Daoy (cell line): ENCODE results near the gene L3HYPDH. TPM values are rescaled to one million over a fixed set of nuclear protein-coding genes. Genes with fewer than 3 reads are reported as not detected.
"Not testable (repeated sequence)": the region's sequence is repeated elsewhere in the genome, so short reads cannot be mapped to it uniquely, and the experiment has no call there.

Experiments
- DNase-seq: peaks from one replicate; pipeline ENCODE4 v3.0.0-alpha.2; 2015; ENCODE audit warnings: low read depth
- total RNA-seq: library from RNA; depleted of rRNA; stranded (reverse); fragments of >200 nt; shearing (Covaris generic); gene quantifications from 2 replicates; pipeline ENCODE4 v1.2.3, GENCODE V29; 2014

The L3HYPDH gene
- total RNA-seq, 1 experiment from 2014 or later, result 90.7 TPM

DNA sequence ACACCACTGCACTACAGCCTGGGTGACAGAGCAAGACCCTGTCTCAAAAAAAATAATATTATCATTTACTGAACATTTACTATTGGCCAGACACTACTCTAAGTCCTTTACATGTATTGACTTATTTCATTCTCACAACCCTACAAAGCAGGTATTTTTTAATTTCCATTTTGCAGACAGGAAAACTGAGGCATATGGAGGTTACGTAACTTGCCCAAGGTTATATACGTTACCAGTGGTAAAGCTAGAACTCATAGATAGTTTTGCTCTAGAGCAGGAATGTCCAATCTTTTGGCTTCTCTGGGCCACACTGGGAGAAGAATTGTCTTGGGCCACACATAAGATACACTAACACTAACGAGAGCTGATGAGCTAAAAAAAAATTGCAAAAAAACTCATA lies 5.7 kb downstream of the L3HYPDH start:
- DNase-seq, result no peak

DNA sequence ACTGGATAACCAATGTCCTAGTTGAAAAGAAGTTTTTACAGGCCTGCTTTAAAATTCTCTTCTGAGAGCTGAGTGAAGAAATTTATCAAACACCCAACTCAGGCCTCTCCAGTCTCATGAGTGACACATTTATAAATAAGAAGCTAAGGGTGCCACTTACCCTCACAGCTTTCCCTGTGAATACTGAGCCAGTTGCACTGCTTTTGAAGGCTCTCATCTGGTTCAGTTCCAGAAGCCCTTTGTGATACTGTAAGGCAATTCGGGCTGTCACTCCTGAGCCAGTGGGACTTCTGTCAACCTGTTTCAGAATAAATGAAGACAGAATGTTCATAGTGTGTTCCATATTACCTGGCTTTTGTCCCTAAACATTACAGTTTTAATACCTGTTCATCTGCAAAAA lies 8.5 kb downstream of the L3HYPDH start:
- DNase-seq, result no peak

DNA sequence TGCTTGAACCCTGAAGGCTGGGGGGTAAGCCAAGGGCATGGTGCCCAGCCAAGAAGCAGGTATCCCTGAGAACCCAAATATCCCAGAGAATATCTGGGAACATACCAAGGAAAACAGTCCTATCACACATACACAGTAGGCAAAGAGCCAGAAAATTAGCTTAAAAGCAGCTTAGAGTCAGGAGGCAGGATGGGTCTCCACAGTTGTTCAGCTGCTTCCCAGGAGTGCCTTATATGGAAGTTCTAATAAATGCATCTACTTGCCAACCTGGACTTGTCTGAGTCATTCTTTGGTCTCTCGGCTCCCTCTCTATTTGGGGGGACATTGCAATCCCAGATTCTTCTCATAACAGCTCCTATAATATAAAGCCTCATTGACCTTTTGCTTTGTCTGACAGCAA lies 10.0 kb downstream of the L3HYPDH start:
- peak; percentile 13 for DNase-seq

DNA sequence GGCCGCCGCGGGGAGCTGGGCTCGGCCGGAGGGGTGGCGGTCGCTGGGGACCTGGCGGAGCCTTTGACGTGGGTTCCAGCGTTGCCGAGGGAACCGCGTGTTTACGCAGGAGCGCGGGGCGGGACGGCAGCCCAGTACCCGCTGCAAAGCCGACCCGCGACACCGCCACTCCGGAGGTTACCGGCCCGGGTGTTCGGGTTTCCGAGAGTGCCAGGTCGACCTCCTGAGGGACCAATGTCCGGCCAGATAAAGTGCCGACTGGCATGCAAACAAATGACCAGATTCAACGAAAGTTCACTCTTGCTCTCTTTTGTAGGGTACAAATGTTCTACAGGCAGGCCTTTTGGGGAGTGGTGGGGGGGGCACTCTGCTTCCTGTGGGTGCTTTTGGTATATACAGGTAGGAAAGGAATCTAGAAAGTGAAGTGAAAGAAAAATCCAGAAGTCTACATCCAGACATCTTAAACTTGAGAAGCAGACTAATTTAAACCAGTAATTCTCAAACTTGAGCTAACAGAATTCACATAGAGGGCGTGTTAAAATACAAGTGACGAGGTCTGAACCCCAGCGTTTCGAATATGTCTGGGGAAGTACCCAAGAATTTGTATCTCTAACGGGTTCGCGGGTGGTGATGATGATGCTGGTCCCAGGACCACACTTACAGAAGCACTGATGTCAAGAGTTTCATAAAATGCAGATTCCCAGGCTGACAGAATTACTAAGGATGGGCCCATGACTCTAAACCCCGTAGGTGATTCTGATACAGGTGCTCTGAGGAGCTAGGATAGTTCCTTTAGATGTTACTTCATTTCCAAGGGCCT lies 18.7 kb downstream of the L3HYPDH start, which contains the start of gene GPR135:
Gene GPR135 (minus strand): TSS at position 65 of the 820 bp plus-strand sequence. CDS start 154 bp downstream, outside the sequence.
- DNase-seq, result no peak

DNA sequence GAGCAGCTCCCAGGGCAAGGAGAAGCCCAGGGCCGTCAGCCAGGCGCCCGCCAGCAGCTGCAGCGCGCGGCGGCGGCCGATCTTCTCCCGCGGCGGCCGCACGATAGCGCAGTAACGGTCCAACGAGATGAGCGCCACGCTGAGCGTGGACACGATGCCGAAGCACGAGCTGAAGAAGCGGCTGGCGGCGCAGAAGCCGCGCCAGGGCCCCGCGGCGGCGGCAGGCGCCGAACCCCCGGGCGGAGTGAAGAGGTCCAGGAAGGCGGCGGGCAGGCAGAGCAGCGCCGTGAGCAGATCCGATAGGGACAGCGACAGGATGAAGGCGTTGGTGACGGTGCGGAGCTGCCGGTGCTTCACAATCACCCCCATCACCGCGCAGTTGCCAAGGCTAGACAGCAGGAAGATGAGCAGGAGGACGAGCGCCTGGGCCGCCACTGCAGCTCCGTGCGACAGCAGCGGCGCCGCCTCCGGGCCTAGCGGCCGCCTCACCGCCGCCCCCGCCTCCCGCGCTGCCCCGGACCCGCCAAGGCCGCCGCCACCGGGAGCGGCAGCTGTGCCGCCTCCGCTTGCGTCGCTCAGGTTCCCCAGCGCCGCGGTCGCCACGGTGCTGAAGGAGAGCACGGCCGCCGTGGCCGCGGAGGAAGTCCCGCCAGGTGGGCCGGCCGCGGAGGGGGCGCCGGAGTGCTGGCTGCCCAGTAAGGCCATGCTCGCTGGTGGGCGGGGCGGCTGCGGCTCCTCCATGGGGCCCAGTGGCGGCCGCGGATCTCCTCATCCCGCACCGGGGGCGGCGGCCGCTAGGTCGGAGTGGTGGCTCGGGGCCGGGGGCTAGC lies 19.5 kb downstream of the L3HYPDH start:
- peak; percentile 78 for DNase-seq

DNA sequence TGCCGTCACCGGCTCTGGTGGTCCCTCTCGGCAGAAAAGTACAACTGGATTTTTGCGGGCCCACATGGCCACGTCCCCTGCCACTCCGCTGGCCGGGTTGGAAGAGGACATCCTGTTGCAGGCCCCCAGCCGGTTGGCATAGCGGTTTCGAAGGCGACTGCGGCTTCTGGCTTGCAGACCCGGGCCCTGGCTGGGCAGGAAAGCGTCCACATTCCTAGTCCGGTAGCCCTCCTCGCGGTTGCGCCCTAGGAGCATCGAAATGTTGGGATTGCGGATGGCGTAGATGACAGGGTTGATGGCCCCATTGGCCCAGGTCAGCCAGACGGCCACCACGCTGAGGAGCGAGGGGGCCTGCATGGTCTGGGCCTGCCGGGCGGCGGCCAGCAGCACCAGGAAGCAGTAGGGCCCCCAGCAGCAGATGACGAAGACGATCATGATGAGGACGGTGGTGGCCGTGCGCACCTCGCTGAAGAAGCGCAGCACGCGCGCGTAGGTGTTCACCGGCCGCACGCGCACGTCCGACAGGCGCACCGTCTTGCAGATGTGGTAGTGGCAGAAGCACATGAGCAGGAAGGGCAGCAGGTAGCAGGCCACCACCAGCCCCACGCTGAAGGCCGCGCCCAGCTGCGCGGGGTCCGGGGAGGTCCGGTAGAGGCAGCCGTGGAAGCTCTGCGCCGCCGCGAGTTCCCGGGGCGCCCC lies 20.3 kb downstream of the L3HYPDH start:
- DNase-seq, result no peak

DNA sequence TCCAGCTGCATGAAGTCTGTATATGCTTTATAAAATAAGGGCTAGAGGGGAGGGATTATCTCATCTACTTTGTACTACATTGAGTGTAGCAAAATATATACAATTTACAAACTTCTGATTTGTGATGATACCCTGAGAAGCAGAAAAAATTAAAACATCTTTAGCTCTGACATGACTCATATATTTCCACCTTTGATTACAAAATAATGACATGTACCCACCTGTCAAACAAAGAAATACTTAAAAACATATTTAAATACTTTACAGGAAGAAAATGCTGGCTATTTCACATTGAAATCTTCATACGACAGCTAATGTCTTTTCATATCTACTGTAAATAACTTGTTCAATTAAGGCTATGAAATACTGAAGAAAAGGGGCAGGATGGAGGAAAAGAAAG lies 22.3 kb downstream of the L3HYPDH start:
- no peak for DNase-seq

DNA sequence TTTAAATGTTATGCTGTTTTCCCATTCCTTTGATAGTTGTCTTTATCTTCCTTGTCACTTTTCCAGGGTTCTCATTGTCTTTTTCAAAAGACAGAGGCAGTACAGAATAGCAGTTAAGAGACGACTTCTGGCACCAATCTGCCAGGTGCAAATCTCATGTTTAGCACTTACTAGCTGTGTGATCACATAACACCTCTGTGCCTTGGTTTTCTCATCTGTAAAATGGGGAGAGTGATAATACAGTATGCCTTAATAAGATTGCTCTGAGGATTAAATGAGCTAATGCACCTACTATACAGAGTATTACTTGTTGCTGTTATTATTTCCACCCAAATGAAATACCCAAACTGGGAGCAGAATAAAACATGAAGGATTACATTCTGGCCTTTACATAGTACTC lies 23.8 kb downstream of the L3HYPDH start:
- DNase-seq, result no peak

DNA sequence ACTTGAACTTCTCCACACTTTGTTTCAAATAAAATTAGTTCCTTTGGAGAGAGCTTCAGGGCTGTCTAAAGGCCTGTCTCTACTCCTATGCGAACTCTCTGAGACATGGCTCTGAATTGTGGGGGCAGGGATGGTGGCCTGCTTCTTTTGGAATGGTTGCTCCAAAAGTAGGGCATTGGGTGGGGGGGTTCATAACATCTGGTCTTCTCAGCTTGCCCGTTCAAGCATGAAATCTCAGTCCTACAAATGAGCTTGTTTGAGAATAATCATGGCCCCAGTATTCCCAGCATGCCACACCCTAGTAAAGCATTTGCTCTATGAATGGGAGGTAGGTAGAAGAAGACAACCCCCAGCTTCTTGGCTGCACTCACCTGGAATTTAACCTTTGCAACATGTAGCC lies 25.7 kb downstream of the L3HYPDH start:
- DNase-seq, result no peak

DNA sequence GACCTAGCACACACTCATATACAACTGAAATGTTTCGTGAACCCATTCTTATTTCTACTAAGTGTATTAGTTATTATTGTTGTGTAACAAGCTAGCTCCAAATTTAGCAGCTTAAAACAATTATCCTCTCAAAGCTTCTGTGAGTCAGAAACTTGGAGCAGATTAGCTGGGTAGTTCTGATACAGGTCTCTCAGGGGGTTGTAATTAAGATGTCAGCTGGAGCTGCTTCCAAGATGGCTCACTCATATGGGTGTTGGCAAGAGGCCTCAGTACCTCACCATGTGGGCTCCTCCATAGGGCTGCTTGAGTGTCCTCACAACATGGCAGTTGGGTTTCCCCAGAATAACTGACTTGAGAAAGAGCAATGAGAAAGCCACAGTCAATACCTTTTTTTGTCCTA lies 28.8 kb downstream of the L3HYPDH start:
- DNase-seq, result peak; percentile 61

DNA sequence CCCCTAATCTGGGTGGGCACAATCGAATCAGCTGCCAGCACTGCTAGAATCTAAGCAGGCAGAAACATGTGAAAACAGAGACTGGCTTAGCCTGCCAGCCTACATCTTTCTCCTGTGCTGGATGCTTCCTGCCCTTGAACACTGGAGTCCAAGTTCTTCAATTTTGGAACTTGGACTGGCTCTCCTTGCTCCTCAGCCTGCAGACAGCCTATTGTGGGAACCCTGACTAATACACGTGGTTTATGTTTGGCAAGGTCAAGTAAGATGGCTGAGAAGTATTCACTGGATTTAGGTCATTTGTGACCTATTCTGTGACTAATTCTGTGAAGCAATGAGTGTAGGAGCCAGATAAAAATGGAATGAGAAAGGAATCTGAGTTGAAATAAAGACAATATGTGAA lies 30.1 kb downstream of the L3HYPDH start:
- DNase-seq, result peak; percentile 78

DNA sequence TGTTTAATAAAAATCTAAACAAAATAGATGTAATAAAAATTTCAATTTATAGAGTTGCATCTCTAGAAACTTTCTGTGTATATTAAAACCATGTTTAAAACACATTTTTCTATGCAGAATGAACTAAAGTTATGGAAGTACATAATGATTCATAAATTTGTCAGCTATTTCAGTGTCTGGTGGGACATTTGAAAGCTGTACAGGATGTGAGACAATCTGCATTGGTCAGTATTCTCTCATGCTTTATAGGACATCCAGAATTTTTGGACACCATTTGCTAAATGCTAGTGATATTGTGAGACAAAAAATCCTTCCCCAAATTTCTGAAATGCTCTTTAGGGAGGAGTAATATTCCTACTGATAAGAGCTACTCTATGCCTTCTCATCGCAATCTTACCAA lies 32.4 kb downstream of the L3HYPDH start:
- no peak for DNase-seq

DNA sequence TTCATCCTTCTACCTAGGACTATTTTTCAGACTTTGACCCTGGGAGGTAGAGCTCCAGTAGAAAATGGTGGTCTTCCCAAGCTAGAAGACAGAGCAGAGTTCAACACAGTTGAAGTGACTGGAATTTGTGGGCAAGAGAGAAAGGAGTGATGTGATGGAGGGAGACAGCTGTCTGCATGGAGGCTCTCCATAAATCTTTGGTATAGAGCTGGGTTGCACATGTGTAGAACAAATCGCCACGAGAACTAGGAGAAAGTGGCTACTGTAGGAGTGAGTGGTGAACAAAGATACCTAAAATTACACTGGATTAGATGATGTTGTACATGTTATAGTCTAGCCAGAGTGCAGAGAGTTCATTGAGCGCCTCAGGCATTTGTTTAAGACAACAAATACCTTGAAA lies 33.5 kb downstream of the L3HYPDH start:
- no peak for DNase-seq

DNA sequence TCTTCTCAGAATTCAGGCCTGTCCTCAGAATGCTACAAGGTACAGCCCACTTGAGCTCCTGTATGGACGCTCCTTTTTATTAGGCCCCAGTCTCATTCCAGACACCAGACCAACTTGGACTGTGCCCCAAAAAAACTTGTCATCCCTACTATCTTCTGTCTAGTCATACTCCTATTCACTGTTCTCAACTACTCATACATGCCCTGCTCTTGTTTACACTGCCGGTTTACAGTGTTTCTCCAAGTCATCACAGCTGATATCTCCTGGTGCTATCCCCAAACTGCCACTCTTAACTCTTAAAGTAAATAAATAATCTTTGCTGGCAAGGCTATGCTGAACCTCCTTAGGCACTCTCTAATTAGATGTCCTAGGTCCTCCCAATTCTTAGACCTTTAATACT lies 35.5 kb downstream of the L3HYPDH start:
- DNase-seq, result not testable (repeated sequence)

DNA sequence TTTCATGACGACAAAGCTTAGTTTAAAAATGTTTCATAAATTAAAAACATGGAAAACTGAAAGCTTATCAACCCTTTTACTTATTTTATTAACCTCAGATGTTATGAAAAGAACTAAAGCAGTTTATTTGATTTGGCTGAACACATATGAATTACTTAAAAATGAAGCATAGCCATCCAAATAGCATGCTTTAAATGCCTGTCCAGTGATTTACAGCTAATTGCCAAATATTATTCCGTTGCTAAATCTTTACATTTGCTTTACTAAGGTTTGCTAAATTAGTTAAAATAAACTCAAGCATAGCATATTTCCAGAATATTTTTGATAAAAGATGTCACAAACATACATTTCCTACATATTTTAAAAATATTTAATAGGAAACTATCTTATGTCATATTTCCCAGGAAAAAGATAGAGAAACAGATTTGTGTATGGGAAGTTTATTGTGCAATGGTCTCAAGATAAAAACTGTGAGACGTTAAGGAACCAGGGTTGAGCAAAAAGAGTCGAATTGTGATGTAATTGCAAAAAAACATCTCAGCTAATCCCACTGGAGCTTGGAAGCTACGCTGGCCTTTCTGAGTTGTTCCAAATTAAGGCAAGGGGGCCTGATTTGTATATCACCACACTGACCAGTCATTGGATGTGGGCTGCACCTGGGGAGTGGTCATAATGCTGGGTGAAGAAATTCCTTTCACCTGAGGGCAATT lies 44.8 kb downstream of the L3HYPDH start:
- no peak for DNase-seq

DNA sequence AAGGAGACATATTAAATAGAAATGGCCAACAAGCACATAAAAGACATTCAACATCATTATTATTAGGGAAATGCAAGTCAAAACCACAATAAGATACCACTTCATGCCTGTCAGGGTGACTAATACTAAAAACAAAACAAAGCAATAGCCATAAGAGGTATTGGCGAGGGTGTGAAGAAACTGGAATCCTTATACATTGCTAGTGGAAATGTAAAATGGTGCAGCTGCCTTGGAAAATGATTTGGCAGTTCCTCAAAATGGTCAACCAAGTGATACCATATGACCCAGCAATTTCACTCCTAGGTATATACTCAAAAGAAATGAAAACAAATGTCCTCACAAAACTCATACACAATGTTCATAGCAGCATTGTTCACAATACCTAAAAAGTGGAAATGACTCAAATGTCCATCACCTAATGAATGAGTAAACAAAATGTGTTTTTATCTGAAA lies 46.0 kb downstream of the L3HYPDH start:
- peak; percentile 59 for DNase-seq

DNA sequence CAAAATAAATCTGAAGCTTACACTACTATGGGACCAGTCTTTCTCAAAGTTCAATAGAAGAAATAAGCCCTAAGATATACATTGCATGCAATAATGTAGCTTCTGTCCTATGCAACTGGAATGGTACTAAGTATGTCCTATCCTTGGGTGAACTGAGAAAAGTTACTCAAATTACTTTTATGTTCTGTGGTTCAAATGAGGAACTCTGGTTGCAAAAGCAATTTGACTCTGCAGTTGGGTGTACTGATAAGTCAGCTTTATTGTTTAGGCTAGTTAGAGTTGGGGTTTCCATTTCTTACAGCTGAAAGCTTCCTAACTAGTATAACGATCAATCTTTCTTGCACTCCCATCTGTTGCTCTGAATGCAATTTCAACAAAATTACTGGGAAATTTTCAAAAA lies 48.2 kb downstream of the L3HYPDH start:
- DNase-seq, result no peak

DNA sequence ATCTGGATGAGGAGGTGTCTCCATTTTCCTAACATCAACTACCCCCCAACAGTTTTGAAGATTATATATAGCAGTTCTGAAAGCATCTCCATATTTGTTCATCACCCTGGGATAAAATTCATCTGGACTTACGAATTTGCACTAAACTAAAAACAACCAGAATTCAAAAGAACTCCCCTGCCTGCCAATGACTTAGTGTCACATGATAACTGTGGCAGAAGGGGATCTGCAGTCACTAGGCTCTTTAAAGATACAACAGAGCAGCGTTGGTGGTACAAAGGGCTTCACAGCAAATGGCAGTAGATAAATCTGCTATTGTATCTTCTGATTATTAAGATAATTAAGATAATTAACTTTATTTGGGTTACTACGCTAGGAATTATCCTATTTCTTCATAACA lies 49.1 kb downstream of the L3HYPDH start:
- DNase-seq, result no peak

DNA sequence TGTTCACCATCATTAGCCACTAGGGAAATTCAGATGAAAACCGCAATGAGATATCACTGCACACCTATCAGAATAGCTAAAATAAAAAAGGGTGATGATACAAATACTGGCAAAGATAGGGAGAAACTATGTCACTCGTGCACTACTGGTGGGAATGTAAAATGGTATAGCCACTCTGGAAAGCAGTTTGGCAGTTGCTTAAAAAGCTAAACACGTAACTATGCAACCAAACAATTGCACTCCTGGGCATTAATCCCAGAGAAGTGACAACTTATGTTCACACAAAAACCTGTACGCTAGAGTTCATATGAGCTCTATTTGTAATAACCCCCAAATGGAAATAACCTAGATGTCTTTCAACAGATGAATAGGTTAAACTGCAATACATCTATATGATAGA lies 54.4 kb downstream of the L3HYPDH start:
- DNase-seq, result no peak

DNA sequence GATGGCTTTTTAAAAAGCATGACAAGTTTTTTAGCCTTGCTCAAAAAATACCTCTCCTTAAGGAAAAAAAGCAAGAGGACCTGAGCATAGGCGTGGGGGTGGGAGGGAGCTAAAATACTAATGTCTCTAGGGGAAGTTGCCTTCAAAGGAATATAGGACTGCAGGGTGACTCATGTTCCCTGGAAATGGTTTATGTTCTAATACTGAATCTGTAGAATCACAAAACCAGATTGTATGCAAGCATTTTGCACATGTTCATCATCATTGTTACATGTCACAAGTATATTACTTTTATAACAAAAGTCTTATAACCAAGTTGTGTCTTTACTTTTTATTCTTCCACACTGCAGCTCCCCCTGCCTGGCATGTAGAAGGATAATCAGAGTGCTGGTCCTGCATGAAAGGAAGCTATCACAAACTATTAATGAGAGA lies 55.6 kb downstream of the L3HYPDH start:
- DNase-seq, result peak; percentile 33
